ENCODE results near the gene SNRNP25.
"Not testable (repeated sequence)": the region's sequence is repeated elsewhere in the genome, so short reads cannot be mapped to it uniquely, and the experiment has no call there.

SNRNP25 gene

DNA sequence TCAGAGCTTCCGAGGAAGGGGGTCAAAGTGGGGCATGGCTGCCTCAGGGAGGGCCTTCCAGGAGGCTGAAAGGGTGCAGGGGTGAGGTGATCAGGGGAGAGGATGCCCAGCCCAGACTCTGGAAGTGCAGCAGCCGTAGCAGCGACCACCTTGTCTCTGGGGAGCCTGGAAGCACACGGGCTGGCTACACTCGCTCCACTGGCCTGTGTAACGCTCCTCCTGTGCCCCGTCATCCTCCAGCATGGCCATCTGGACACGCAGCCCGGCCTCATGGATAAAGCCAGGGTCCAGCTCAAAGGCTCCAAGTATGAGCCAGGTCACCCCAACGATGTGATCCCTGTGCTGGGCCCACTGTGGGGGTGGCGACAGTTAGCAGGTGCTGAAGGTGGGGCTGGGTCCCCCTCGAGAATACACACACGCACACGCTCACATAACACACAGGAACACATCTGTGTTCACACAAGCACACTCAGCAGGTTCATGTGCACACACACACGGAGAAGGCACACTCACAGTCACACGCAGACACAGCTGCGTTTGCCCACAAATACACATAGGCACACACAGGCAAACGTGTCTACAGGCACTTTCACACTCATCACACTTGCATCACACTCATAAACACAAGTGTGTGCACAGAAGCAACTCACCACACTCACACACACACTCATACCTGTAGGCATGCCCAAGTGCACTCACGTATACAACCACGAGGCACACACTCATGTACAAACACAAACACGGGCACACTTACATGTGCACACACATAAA is 19.6 kb upstream of the SNRNP25 start:
- TF ChIP-seq POLR2AphosphoS5 (IDR thresholded peaks at IDR 0.05; ENCODE audit: borderline replicate concordance, low read depth, low read length), result no peak
- no peak for TF ChIP-seq FOXP2 (optimal IDR thresholded peaks at IDR 0.05; ENCODE audit: control extremely low read depth, extremely low read length, insufficient read depth)
- TF ChIP-seq EZH2 (IDR thresholded peaks at IDR 0.05), result no peak
- Histone ChIP-seq H3K4me3 (no peak overlapping the region), H3K36me3 (ENCODE audit: insufficient read depth, low read length) (no peaks in the 10 kb centered on the region), H3K9me3 (ENCODE audit: low read depth, low read length) (no peaks in the 10 kb centered on the region), H3K9ac (ENCODE audit: insufficient read length) (no peak overlapping the region), H3K27ac (no peak overlapping the region)
- no peak for DNase-seq (ENCODE audit: low read depth, low spot score)

DNA sequence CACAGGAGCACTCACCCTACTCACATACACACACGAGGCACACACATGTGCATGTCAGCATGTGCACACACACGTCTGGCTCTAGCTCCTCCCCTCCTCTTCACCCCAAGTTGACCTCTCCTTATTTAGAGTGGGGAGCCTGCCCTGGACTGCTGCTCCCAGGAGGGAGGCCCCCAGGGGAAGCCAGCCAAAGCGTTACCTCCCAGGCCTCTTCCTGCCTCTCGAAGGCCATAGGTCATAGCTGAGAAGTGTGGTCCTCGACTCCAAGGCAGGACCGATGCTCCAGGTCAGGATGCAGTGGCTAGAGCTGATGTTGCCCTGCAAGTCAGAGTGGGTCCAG is 19.0 kb upstream of the SNRNP25 start:
- Histone ChIP-seq H3K9me3 (ENCODE audit: low read depth, low read length) (no peaks in the 10 kb centered on the region), H3K36me3 (ENCODE audit: insufficient read depth, low read length) (no peaks in the 10 kb centered on the region), H3K9ac (ENCODE audit: insufficient read length) (no peak overlapping the region), H3K4me3 (no peak overlapping the region), H3K27ac (no peak overlapping the region)
- TF ChIP-seq EZH2 (IDR thresholded peaks at IDR 0.05), result no peak
- no peak; the same call in 1 of the 2 replicates for TF ChIP-seq POLR2AphosphoS5 (IDR thresholded peaks at IDR 0.05; ENCODE audit: borderline replicate concordance, low read depth, low read length)
- no peak for TF ChIP-seq FOXP2 (optimal IDR thresholded peaks at IDR 0.05; ENCODE audit: control extremely low read depth, extremely low read length, insufficient read depth)
- DNase-seq (ENCODE audit: low read depth, low spot score), result no peak

DNA sequence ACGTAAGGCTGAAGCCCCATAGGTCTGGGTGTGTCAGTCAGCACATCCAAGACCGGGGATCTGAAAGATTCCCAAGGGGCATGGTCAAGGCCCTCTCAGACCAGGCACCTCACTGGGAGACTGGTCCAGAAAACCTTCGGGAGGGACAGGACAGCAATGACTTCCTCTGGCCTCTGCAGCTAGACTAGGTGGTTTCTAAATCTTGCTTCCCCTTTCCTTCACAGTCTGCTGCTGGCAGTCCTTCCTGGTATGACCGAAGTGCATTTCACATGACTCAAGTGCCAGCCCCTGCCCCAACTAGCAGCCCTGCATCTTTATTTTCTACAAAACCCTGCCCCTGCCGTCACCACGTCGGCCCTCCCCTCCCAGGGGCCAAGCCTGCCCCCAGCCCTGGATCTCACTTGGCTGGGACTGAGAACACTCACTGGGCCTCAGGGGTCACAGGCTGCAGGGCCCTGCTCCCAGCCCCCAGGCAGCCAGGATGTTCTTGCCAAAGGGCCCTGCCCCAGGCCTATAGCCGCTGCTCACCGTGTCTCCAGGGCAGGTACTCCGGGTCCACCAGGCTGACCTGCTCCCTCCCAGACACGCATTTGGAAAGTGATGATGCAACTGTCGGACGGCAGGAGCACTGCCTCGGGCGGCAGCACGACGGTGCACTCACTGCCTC is 18.5 kb upstream of the SNRNP25 start:
- Histone ChIP-seq H3K36me3 (ENCODE audit: insufficient read depth, low read length) (no peaks in the 10 kb centered on the region), H3K9ac (ENCODE audit: insufficient read length) (no peak overlapping the region)
- DNase-seq (ENCODE audit: low read depth, low spot score), result no peak

DNA sequence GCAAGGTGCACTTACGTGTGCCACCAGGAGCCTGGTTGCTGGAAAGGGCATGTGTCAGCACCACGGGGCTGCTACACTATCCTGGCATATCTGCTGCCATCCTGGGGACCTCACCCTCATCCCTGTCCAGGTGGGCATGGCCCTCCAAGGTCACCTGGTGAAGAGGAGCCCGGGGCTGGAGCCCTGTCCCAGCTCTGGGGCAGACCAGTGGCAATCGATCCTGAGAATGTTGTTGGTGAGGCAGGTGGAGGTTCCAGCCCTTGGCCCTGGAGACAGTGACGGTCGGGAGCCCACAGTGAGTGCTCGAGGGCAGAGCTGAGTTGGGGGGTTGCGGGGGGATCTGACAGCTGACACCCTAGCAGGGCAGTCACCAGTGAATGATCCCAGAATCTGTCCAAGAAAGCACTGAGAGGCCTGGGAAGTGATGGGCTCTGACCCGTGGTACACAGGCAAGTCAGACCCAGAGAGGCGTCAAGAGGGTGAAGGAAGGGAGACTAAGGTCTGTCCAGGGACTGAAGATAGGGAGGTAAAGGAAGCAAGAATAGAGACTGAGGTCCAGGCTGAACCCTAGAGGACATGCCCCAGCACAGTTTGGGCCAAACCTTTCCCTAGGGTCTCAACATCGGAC is 17.8 kb upstream of the SNRNP25 start:
- no peak for TF ChIP-seq FOXP2 (optimal IDR thresholded peaks at IDR 0.05; ENCODE audit: control extremely low read depth, extremely low read length, insufficient read depth)
- no peak for TF ChIP-seq POLR2AphosphoS5 (IDR thresholded peaks at IDR 0.05; ENCODE audit: borderline replicate concordance, low read depth, low read length)
- no peak for TF ChIP-seq EZH2 (IDR thresholded peaks at IDR 0.05)
- no peaks in the 10 kb centered on the region for H3K9me3 ChIP-seq (ENCODE audit: low read depth, low read length)
- no peak overlapping the region for H3K4me3 ChIP-seq
- H3K36me3 ChIP-seq (ENCODE audit: insufficient read depth, low read length), result no peaks in the 10 kb centered on the region
- H3K27ac ChIP-seq, result no peak overlapping the region
- H3K9ac ChIP-seq (ENCODE audit: insufficient read length), result no peak overlapping the region
- DNase-seq (ENCODE audit: low read depth, low spot score), result no peak

More for the DNA sequence above, 18.5 kb upstream of the SNRNP25 start:
- Histone ChIP-seq H3K9me3 (ENCODE audit: low read depth, low read length) (no peaks in the 10 kb centered on the region), H3K27ac (no peak overlapping the region), H3K4me3 (no peak overlapping the region)
- TF ChIP-seq FOXP2 (optimal IDR thresholded peaks at IDR 0.05; ENCODE audit: control extremely low read depth, extremely low read length, insufficient read depth) (no peak), EZH2 (IDR thresholded peaks at IDR 0.05) (no peak), POLR2AphosphoS5 (IDR thresholded peaks at IDR 0.05; ENCODE audit: borderline replicate concordance, low read depth, low read length) (no peak; the same call in 1 of the 2 replicates)

DNA sequence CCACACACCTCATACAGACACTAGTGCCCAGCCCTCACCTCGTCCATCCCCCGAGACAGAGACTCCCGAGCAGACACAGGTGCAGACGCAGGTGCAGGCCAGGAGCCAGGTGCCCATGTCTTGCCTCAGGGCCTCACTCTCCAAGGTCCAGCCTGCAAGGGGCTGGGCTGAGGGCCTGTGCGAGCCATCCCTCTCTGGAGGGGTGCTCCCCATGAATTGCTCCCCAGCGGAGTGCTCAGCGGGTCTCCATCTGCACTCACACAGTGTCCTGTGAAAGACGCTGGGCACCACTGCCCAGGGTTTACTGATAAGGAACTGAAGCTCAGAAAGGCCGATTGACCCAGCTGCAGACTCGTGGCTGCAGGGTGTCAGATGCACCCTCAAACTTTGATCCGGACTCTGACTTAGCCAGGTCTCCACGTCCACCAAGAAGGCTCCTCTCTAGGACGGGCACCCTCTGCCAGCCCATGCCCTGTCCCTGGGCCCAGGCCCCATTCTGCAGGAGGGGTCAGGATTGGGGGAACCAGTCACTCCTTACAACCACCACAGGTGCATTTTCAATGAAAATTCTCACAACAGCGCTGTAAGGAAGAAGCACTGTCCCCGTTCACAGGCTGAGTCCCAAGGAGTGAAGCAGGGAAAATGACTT is 17.2 kb upstream of the SNRNP25 start:
- Histone ChIP-seq H3K27ac (no peak overlapping the region), H3K9me3 (ENCODE audit: low read depth, low read length) (no peaks in the 10 kb centered on the region), H3K36me3 (ENCODE audit: insufficient read depth, low read length) (no peaks in the 10 kb centered on the region), H3K9ac (ENCODE audit: insufficient read length) (no peak overlapping the region), H3K4me3 (no peak overlapping the region)
- no peak for DNase-seq (ENCODE audit: low read depth, low spot score)
- no peak for TF ChIP-seq POLR2AphosphoS5 (IDR thresholded peaks at IDR 0.05; ENCODE audit: borderline replicate concordance, low read depth, low read length)
- TF ChIP-seq EZH2 (IDR thresholded peaks at IDR 0.05), result no peak
- no peak for TF ChIP-seq FOXP2 (optimal IDR thresholded peaks at IDR 0.05; ENCODE audit: control extremely low read depth, extremely low read length, insufficient read depth)

DNA sequence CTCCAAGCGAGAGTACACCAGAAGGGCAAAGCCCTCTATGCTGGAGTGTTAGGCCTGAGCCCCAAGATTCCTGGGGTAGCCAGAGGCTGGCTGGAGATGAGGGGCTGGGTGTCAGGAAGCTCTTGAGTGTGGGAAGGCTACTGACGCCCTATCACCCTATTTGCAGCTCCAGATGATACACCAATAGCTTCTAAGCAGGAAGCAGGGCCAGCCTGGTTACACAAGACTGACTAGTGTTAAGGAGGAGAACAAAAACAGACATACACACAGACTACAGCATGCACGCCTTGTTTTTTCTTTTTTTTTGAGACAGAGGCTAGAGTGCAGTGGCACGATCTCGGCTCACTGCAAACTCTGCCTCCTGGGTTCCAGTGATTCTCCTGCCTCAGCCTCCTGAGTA is 16.1 kb upstream of the SNRNP25 start:
- Histone ChIP-seq H3K27ac (no peak overlapping the region), H3K4me3 (no peak overlapping the region), H3K9ac (ENCODE audit: insufficient read length) (no peak overlapping the region), H3K36me3 (ENCODE audit: insufficient read depth, low read length) (peaks cover 4% of the 10 kb centered on the region; the same call in 1 of the 2 replicates), H3K9me3 (ENCODE audit: low read depth, low read length) (no peaks in the 10 kb centered on the region)
- TF ChIP-seq POLR2AphosphoS5 (IDR thresholded peaks at IDR 0.05; ENCODE audit: borderline replicate concordance, low read depth, low read length), result no peak
- TF ChIP-seq FOXP2 (optimal IDR thresholded peaks at IDR 0.05; ENCODE audit: control extremely low read depth, extremely low read length, insufficient read depth), result no peak
- no peak for TF ChIP-seq EZH2 (IDR thresholded peaks at IDR 0.05)
- no peak for DNase-seq (ENCODE audit: low read depth, low spot score)

DNA sequence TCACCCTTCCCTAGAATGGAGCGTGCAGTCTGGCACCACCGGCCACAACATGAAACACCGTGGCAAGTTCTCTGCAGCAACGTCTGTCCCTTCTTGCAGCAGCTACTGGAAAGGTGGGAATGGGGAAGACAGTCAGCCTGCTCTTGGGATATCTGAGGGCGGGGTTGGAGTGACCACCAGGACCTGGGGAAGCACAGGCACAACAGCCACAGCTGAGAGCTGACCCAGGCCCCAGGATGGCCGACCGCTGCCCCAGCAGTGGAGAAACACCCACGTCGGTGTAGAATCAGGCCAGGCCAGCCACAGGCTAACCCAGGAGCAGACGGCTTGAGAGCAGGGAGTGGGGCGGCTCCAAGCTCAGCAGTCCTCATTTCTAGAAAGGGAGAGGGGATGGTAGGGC is 15.4 kb upstream of the SNRNP25 start:
- not testable (repeated sequence) for H3K36me3 ChIP-seq (ENCODE audit: insufficient read depth, low read length); DNase-seq (ENCODE audit: low read depth, low spot score); H3K9ac ChIP-seq (ENCODE audit: insufficient read length); H3K4me3 ChIP-seq; H3K27ac ChIP-seq; H3K9me3 ChIP-seq (ENCODE audit: low read depth, low read length)

Data from SK-N-MC (cell line).